Left lung (tissue), 10 donors: ENCODE data around the gene CSTPP1. TPM values are rescaled to one million over a fixed set of nuclear protein-coding genes. Genes with fewer than 3 reads are reported as not detected.

Experiments used
- ATAC-seq: fragments of 200-7000 bp; cut with Tn5 transposase; one replicate; pipeline ENCODE4 v1.9.1; 2020; ENCODE audit warnings: moderate library complexity
- DNase-seq, 4 donors: peaks; one replicate each; pipeline ENCODE4 v3.0.0-alpha.2; 2013 to 2020
- H3K27ac ChIP-seq, 2 donors: fragments of 200-600 bp; sonication (generic) in 1 of 2; one replicate each; pipeline versions ENCODE4 v1.5.0 to v1.8.0; 2020 to 2021
- H3K27me3 ChIP-seq, 2 donors: fragments of 200-600 bp; sonication (generic) in 1 of 2; one replicate each; pipeline versions ENCODE4 v1.5.0 to v1.8.0; 2020 to 2021
- H3K36me3 ChIP-seq, 2 donors: fragments of 200-600 bp; sonication (generic) in 1 of 2; one replicate each; pipeline versions ENCODE4 v1.5.0 to v1.8.0; 2020 to 2021
- H3K4me1 ChIP-seq, 2 donors: fragments of 200-600 bp; one replicate each; pipeline ENCODE4 v1.8.0; 2021
- H3K4me3 ChIP-seq, 2 donors: fragments of 200-600 bp; sonication (generic) in 1 of 2; one replicate each; pipeline versions ENCODE4 v1.5.0 to v1.8.0; 2020 to 2021; ENCODE audit warnings: mild to moderate bottlenecking in 1 of 2
- H3K9me3 ChIP-seq, 2 donors: fragments of 200-600 bp; sonication (generic) in 1 of 2; one replicate each; pipeline versions ENCODE4 v1.5.0 to v1.8.0; 2020 to 2021
- CTCF ChIP-seq, 2 donors: fragments of 200-600 bp; sonication (generic) in 1 of 2; IDR thresholded peaks; one replicate each; pipeline versions ENCODE4 v1.5.0 to v1.8.0; 2021; ENCODE audit warnings: antibody characterized with exemption in 2 of 2
- intact Hi-C, 2 donors: fragments of 100-400 bp; cut with DNase I; formaldehyde crosslinking; loops; one replicate each; pipeline versions ENCODE4 v1.11.2 to v1.14.2; 2022
- polyA plus RNA-seq, 6 donors: library from polyadenylated mRNA; unstranded; fragments of 120-200 nt; gene quantifications; one replicate each; pipeline ENCODE4 v1.2.1, GENCODE V29; 2013; ENCODE audit not compliant: insufficient read length in 6 of 6
- total RNA-seq, 2 donors: library from RNA; stranded (reverse); fragmentation: NEBNext Ultra II Directional; extraction: Animal tissue kit (Norgen Biotek cat#: 25700); gene quantifications; one replicate each; pipeline ENCODE4 v1.2.1, GENCODE V29; 2021
- donor health status: DM: no; HTN: yes; CAD: no.
- donor health status: DM: no; HTN: no; CAD: no.

CSTPP1 gene
- total and polyA plus RNA-seq, 8 donors, result 28.7 to 56.0 (median 51.4) TPM

GRCh38 chr11:47057365-47057764 lies 120.8 kb downstream of the CSTPP1 start:
- intact Hi-C loops, result no loop called here
- Histone ChIP-seq H3K4me1 (no peaks in the 10 kb centered on the region), H3K36me3 (no peaks in the 10 kb centered on the region), H3K27me3 (no peaks in the 10 kb centered on the region), H3K9me3 (peaks cover 0 to 4% of the 10 kb centered on the region in 2 donors), H3K4me3 (no peak overlapping the region), H3K27ac (no peak overlapping the region)
- ATAC-seq (no peak), DNase-seq (no peak)
- TF ChIP-seq CTCF (IDR thresholded peaks at IDR 0.05), result no peak

GRCh38 chr11:47060807-47061206 lies 124.2 kb downstream of the CSTPP1 start:
- no peak for DNase-seq
- H3K36me3 ChIP-seq, result no peaks in the 10 kb centered on the region
- no peaks in the 10 kb centered on the region for H3K27me3 ChIP-seq
- H3K4me3 ChIP-seq, result no peak overlapping the region
- ATAC-seq, result no peak
- H3K27ac ChIP-seq, result no peak overlapping the region
- intact Hi-C loops, result no loop called here
- peaks cover 0 to 4% of the 10 kb centered on the region in 2 donors for H3K9me3 ChIP-seq
- H3K4me1 ChIP-seq, result no peaks in the 10 kb centered on the region
- TF ChIP-seq CTCF (IDR thresholded peaks at IDR 0.05), result no peak

- Histone ChIP-seq H3K9me3 (peaks cover 0 to 4% of the 10 kb centered on the region in 2 donors), H3K36me3 (no peaks in the 10 kb centered on the region), H3K27ac (no peak overlapping the region), H3K27me3 (no peaks in the 10 kb centered on the region), H3K4me3 (no peak overlapping the region), H3K4me1 (no peaks in the 10 kb centered on the region)
- intact Hi-C loops, result no loop called here
- DNase-seq (no peak), ATAC-seq (no peak)
- TF ChIP-seq CTCF (IDR thresholded peaks at IDR 0.05), result no peak
These were observed 125.0 kb downstream of the CSTPP1 start for GRCh38 chr11:47061429-47062178.

GRCh38 chr11:47062736-47063135 lies 126.2 kb downstream of the CSTPP1 start:
- H3K27ac ChIP-seq, result no peak overlapping the region
- H3K4me3 ChIP-seq, result no peak overlapping the region
- no peaks in the 10 kb centered on the region for H3K36me3 ChIP-seq
- DNase-seq (no peak), ATAC-seq (no peak)
- H3K4me1 ChIP-seq, result no peaks in the 10 kb centered on the region
- no peak for TF ChIP-seq CTCF (IDR thresholded peaks at IDR 0.05)
- H3K9me3 ChIP-seq, result peaks cover 0 to 3% of the 10 kb centered on the region in 2 donors
- intact Hi-C loops, result no loop called here
- no peaks in the 10 kb centered on the region for H3K27me3 ChIP-seq

GRCh38 chr11:47067401-47067800 lies 130.8 kb downstream of the CSTPP1 start:
- intact Hi-C loops, result no loop called here
- TF ChIP-seq CTCF (IDR thresholded peaks at IDR 0.05), result no peak
- Histone ChIP-seq H3K27me3 (no peaks in the 10 kb centered on the region), H3K36me3 (no peaks in the 10 kb centered on the region), H3K4me1 (no peaks in the 10 kb centered on the region), H3K27ac (no peak overlapping the region), H3K4me3 (no peak overlapping the region), H3K9me3 (no peaks in the 10 kb centered on the region)
- no peak for ATAC-seq
- DNase-seq, result no peak
